H1 (cell line): ENCODE measurements around the gene CUX1. TPM values are rescaled to one million over a fixed set of nuclear protein-coding genes. Genes with fewer than 3 reads are reported as not detected.

Experiments used
- CTCF ChIA-PET: fragments of 300-600 bp; sonication (Branson Sonifier 250); formaldehyde crosslinking; loops from one replicate; lab custom pipeline; 2021; ENCODE audit not compliant: partially characterized antibody; lab: Charles Lee
- POLR2A ChIA-PET: fragments of 300-600 bp; sonication (Branson Sonifier 250); formaldehyde crosslinking; loops from one replicate; lab custom pipeline; 2021; ENCODE audit warnings: inconsistent platforms; ENCODE audit not compliant: partially characterized antibody; lab: Charles Lee
- DNase-seq, 2 experiments: peaks; one replicate each; pipeline versions ENCODE4 v3.0.0 to v3.0.0-alpha.2; 2010 to 2022; ENCODE audit warnings: low spot score in 2 of 2, low read depth in 1 of 2, mixed read lengths in 1 of 2
- FAIRE-seq: peaks from 2 replicates; lab custom pipeline; 2011; peaks lifted over from hg19 to GRCh38; lab: Jason Lieb, UNC
- H2AFZ ChIP-seq: 2 replicates; pipeline ENCODE4 v1.8.1; 2012; ENCODE audit warnings: low read length, inconsistent platforms
- H2AK5ac ChIP-seq: 2 replicates; pipeline ENCODE4 v1.6.1; 2013; ENCODE audit warnings: low read depth, low read length
- H2BK120ac ChIP-seq: replicated peaks from 2 replicates; pipeline ENCODE3; 2013; ENCODE audit warnings: low read depth, low read length, inconsistent platforms
- H2BK12ac ChIP-seq: 2 replicates; pipeline ENCODE4 v1.6.1; 2013; ENCODE audit warnings: low read depth, low read length
- H2BK15ac ChIP-seq: 2 replicates; pipeline ENCODE4 v1.6.1; 2013; ENCODE audit warnings: low read length
- H2BK20ac ChIP-seq: 2 replicates; pipeline ENCODE4 v1.6.1; 2013; ENCODE audit warnings: low read length
- H2BK5ac ChIP-seq: 2 replicates; pipeline ENCODE4 v1.6.1; 2013; ENCODE audit warnings: low read depth, low read length
- H3K14ac ChIP-seq: 2 replicates; pipeline ENCODE4 v1.6.1; 2013; ENCODE audit warnings: inconsistent platforms; ENCODE audit not compliant: insufficient read length
- H3K18ac ChIP-seq: 2 replicates; pipeline ENCODE4 v1.6.1; 2013; ENCODE audit warnings: low read length; ENCODE audit errors: extremely low read depth
- H3K23ac ChIP-seq: 2 replicates; pipeline ENCODE4 v1.6.1; 2013; ENCODE audit warnings: inconsistent platforms; ENCODE audit not compliant: insufficient read length
- H3K23me2 ChIP-seq: 2 replicates; pipeline ENCODE4 v1.6.1; 2013; ENCODE audit warnings: low read depth, low read length
- H3K27ac ChIP-seq: 2 replicates; pipeline ENCODE4 v1.6.1; 2011; ENCODE audit warnings: low read depth, low read length, inconsistent platforms
- H3K27me3 ChIP-seq, 4 experiments: replicated peaks in 1 of 4; 1 replicate in 1 of 4; 2 replicates in 3 of 4; pipeline versions ENCODE4 v1.6.1 to v1.8.1; 2011 to 2013; ENCODE audit warnings: low read length in 3 of 4, mild to moderate bottlenecking in 3 of 4, inconsistent platforms in 2 of 4, mixed read lengths in 2 of 4, moderate library complexity in 1 of 4; ENCODE audit not compliant: control insufficient read depth in 3 of 4, insufficient read depth in 3 of 4; ENCODE audit errors: extremely low read depth in 1 of 4
- H3K36me3 ChIP-seq, 4 experiments: 2 replicates each; pipeline versions ENCODE4 v1.6.1 to v1.8.1; 2011 to 2013; ENCODE audit warnings: mild to moderate bottlenecking in 4 of 4, low read length in 3 of 4, moderate library complexity in 2 of 4, control low read depth in 1 of 4, inconsistent platforms in 1 of 4; ENCODE audit not compliant: insufficient read depth in 4 of 4, control insufficient read depth in 2 of 4
- H3K4ac ChIP-seq: replicated peaks from 2 replicates; pipeline ENCODE3; 2013; ENCODE audit warnings: low read length, low read depth, mixed read lengths, inconsistent platforms; ENCODE audit not compliant: insufficient read length
- H3K4me1 ChIP-seq, 4 experiments: replicated peaks in 1 of 4; 1 replicate in 1 of 4; 2 replicates in 3 of 4; pipeline versions ENCODE4 v1.6.1 to v1.8.1; 2011 to 2013; ENCODE audit warnings: low read length in 3 of 4, inconsistent platforms in 2 of 4, mixed read lengths in 1 of 4; ENCODE audit not compliant: insufficient read depth in 4 of 4, control insufficient read depth in 3 of 4
- H3K4me2 ChIP-seq, 2 experiments: 2 replicates each; pipeline versions ENCODE4 v1.6.1 to v1.8.1; 2011 to 2013; ENCODE audit warnings: low read depth in 2 of 2, low read length in 2 of 2, control low read depth in 1 of 2, inconsistent platforms in 1 of 2, mild to moderate bottlenecking in 1 of 2; ENCODE audit not compliant: insufficient read depth in 1 of 2
- H3K4me3 ChIP-seq, 4 experiments: fragments of 200-600, 300-600 bp in 1 of 4; sonication (generic), shearing (Covaris generic), sonication (Bioruptor Twin) in 1 of 4; 2 replicates each; pipeline versions ENCODE4 v1.5.1 to v1.8.1; 2011 to 2016; ENCODE audit warnings: low read length in 4 of 4, low read depth in 3 of 4, control low read depth in 2 of 4, inconsistent platforms in 2 of 4, mild to moderate bottlenecking in 2 of 4, mixed read lengths in 1 of 4, moderate library complexity in 1 of 4; ENCODE audit not compliant: insufficient read depth in 2 of 4; ENCODE audit errors: extremely low read depth in 1 of 4
- H3K56ac ChIP-seq: replicated peaks from 2 replicates; pipeline ENCODE3; 2013; ENCODE audit warnings: low read depth, mild to moderate bottlenecking, mixed read lengths, low read length, inconsistent platforms; ENCODE audit not compliant: insufficient read length
- H3K79me1 ChIP-seq: 2 replicates; pipeline ENCODE4 v1.6.1; 2013; ENCODE audit warnings: low read depth, low read length, control low read depth
- H3K79me2 ChIP-seq, 2 experiments: 2 replicates each; pipeline versions ENCODE4 v1.6.1 to v1.8.1; 2012 to 2013; ENCODE audit warnings: low read length in 2 of 2, mild to moderate bottlenecking in 2 of 2, inconsistent platforms in 1 of 2; ENCODE audit not compliant: insufficient read depth in 2 of 2, control insufficient read depth in 1 of 2
- H3K9ac ChIP-seq, 4 experiments: replicated peaks in 1 of 4; 1 replicate in 1 of 4; 2 replicates in 3 of 4; pipeline versions ENCODE4 v1.6.1 to v1.8.1; 2011 to 2013; ENCODE audit warnings: low read depth in 3 of 4, low read length in 3 of 4, control low read depth in 2 of 4, mild to moderate bottlenecking in 2 of 4, moderate library complexity in 2 of 4, inconsistent platforms in 1 of 4; ENCODE audit errors: extremely low read depth in 1 of 4
- H3K9me3 ChIP-seq, 2 experiments: 2 replicates each; pipeline versions ENCODE4 v1.6.1 to v1.8.1; 2012 to 2013; ENCODE audit warnings: mild to moderate bottlenecking in 2 of 2, moderate library complexity in 2 of 2, control low read depth in 1 of 2, inconsistent platforms in 1 of 2, low read depth in 1 of 2, low read length in 1 of 2, mixed read lengths in 1 of 2; ENCODE audit not compliant: insufficient read depth in 2 of 2
- H4K20me1 ChIP-seq, 2 experiments: replicated peaks in 1 of 2; 2 replicates each; pipeline versions ENCODE3 to v1.8.1; 2011 to 2013; ENCODE audit warnings: inconsistent platforms in 2 of 2, low read length in 2 of 2, mild to moderate bottlenecking in 1 of 2; ENCODE audit not compliant: insufficient read depth in 2 of 2, control insufficient read depth in 1 of 2
- H4K5ac ChIP-seq: 2 replicates; pipeline ENCODE4 v1.6.1; 2013; ENCODE audit warnings: low read length, low read depth, mixed read lengths, inconsistent platforms; ENCODE audit not compliant: insufficient read length
- H4K8ac ChIP-seq: 2 replicates; pipeline ENCODE4 v1.8.0; 2013; ENCODE audit warnings: mild to moderate bottlenecking, moderate library complexity, low read length, inconsistent platforms; ENCODE audit not compliant: insufficient read depth; ENCODE audit errors: extremely low read depth
- H4K91ac ChIP-seq: replicated peaks from 2 replicates; pipeline ENCODE3; 2013; ENCODE audit warnings: low read length, mixed read lengths, inconsistent platforms; ENCODE audit not compliant: insufficient read length
- RXRA ChIP-seq: IDR thresholded peaks from 2 replicates; pipeline ENCODE4 v1.6.1; 2011; ENCODE audit warnings: low read depth, mild to moderate bottlenecking, low read length, moderate library complexity; ENCODE audit not compliant: insufficient read depth
- ZNF274 ChIP-seq: IDR thresholded peaks from 2 replicates; pipeline ENCODE4 v1.7.0; 2012; ENCODE audit warnings: low read length, borderline replicate concordance; ENCODE audit errors: extremely low read depth
- WGBS, 2 experiments: shearing (Covaris generic) in 1 of 2; methylation state at CpG; one replicate each; pipeline versions ENCODE4 v1.1.6 to v1.1.7; 2013 to 2015; ENCODE audit warnings: low lambda C conversion rate in 2 of 2, mixed read lengths in 2 of 2, inconsistent platforms in 1 of 2, low coverage in 1 of 2, missing lambda C conversion rate in 1 of 2; ENCODE audit not compliant: insufficient replicate concordance in 2 of 2, insufficient coverage in 1 of 2, insufficient read length in 1 of 2; ENCODE audit errors: extremely low coverage in 1 of 2, missing lambda C conversion rate in 1 of 2; 5-methylcytosine and 5-hydroxymethylcytosine counted together
- polyA plus RNA-seq, 7 experiments: library from polyadenylated mRNA; depleted of rRNA in 3 of 7; stranded (reverse) in 5 of 7; unstranded in 2 of 7; fragments of >200 nt in 5 of 7; fragments of 200-250 nt in 2 of 7; gene quantifications; 1 replicate in 5 of 7; 2 replicates in 1 of 7; 4 replicates in 1 of 7; pipeline versions ENCODE4 v1.2.1 to v1.2.3, GENCODE V29; 2011 to 2013; ENCODE audit warnings: missing spikeins in 2 of 7, mixed read lengths in 2 of 7
- total RNA-seq: library from RNA; stranded (reverse); fragmentation: NEBNext Ultra II Directional; extraction: Animal tissue kit (Norgen Biotek cat#: 25700); gene quantifications from 2 replicates; pipeline ENCODE4 v1.2.1, GENCODE V29; 2021

The CUX1 gene
- total and polyA plus RNA-seq, 2 of the 8 experiments (the other 6 are each of a cell fraction or from before 2014, with no cell fraction given), result 21.6 to 65.9 TPM

DNA sequence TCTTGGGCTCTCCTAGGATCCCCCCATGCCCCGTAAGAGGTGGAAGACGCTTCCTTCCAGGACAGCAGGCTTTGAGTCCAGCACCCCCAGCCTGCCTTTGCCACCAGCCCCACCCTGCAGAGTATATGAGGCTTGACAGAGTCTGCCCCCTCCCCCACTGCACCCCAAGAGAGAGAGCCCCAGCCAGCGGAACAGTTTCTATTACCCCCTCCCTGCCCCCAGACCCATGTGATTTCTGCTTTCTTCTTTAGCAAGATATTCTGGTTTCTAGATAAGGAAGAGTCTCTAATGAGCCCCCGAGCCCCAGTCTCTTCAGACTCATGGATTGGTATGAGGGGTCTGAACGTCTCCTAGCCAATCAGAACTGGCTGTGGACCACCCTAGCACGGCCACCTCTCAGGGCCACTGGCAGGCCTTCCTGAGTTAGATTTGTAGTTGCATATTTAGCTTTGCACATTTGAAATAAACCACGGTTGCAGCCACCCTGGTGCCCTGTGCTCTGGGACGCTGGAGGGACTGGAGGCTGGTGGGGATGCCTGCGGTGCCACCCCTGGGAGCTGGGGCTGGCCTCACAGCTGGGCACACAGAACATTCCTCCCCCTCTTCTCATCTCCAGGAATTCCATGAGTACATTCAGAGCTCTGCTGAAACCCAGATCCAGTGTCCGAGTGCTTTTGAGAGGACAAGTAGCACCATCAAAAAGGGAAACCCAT, 466.2 kb downstream of the CUX1 start:
- Histone ChIP-seq H3K4me2 (no peak overlapping the region), H2BK20ac (no peak overlapping the region), H3K23me2 (peaks cover 14% of the 10 kb centered on the region; the same call in 1 of the 2 replicates), H3K27me3 (peaks cover 0 to 4% (median 3%) of the 10 kb centered on the region in 4 experiments; a peak in 3 of 7 replicates), H3K4me3 (no peak overlapping the region), H3K36me3 (no peaks in the 10 kb centered on the region), H3K27ac (no peak overlapping the region), H3K18ac (no peak overlapping the region), H3K23ac (no peak overlapping the region), H3K4ac (no peak overlapping the region), H3K79me1 (peaks cover 2% of the 10 kb centered on the region; the same call in 1 of the 2 replicates), H2AFZ (no peak overlapping the region), H2AK5ac (no peak overlapping the region), H4K5ac (no peak overlapping the region), H4K91ac (no peak overlapping the region), H3K56ac (no peak overlapping the region), H3K14ac (no peak overlapping the region), H2BK15ac (no peak overlapping the region), H3K9ac (no peak overlapping the region; a peak in 2 of 7 replicates), H3K79me2 (no peaks in the 10 kb centered on the region), H4K8ac (no peak overlapping the region; the same call in 1 of the 2 replicates), H3K9me3 (no peaks in the 10 kb centered on the region), H2BK12ac (no peak overlapping the region), H2BK120ac (no peak overlapping the region), H4K20me1 (peaks cover 0 to 9% of the 10 kb centered on the region in 2 experiments), H3K4me1 (peaks cover 2 to 21% (median 12%) of the 10 kb centered on the region in 4 experiments), H2BK5ac (no peak overlapping the region)
- DNase-seq, result no peak
- ChIA-PET POLR2A (interaction anchor here (1.2 to 2.6 kb wide), 3 partner anchors 9 to 113 kb away, joined by 3 to 12 read pairs (median 5); partner anchors contain the start of gene PRKRIP1), CTCF (interaction anchor here (0.5 to 7.5 kb wide), 6 partner anchors 11 to 1890 kb away, joined by 3 to 118 read pairs (median 7); partner anchors contain the start of gene PRKRIP1)
- WGBS, 2 experiments, result 87% methylated on average over 10 of the region's 10 CpGs; no CpG with 5 or more reads in 1 of the 2 experiments
- no peak for FAIRE-seq
- TF ChIP-seq ZNF274 (no peak), RXRA (no peak)
